GM12875 (cell line): ENCODE data around the gene LALBA.
A peak's percentile ranks its signal among the peaks of the same experiment; 100 is the strongest.

Experiments used
- H3K4me3 ChIP-seq: one replicate; pipeline ENCODE4 v1.5.1; 2011; ENCODE audit warnings: low read depth, low read length, control low read depth
- TF ChIP-seq, protein P1 (sequence below): IDR thresholded peaks from 2 replicates; pipeline ENCODE4 v1.5.1; 2011; ENCODE audit warnings: low read depth, mild to moderate bottlenecking, control low read depth, inconsistent platforms, low read length, moderate library complexity, borderline replicate concordance; ENCODE audit not compliant: insufficient read depth

Gene LALBA

DNA sequence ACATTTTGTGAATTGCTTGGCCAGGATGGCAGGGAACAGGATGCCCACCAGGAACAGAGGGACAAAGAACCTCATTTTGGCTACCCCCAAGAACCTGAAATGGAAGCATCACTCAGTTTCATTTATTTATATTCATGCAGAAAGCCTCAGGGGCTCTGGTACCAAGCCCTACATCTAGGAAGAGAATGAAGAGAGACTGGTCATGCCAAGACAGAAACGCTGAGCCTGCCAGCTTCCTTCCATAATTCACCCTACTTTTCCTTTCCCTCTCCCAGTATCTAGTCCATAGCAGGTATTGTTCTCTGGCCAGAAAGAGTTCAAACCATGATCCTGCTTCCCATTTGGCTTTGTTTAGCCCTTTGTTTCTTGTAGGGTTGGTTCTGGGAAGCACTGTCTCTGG is at the start of gene LALBA:
TSS of gene LALBA (minus strand) at position 101 of the 400 bp plus-strand sequence. CDS start at position 75, 26 bp downstream.
- no peak within 1 kb of the TSS for H3K4me3 ChIP-seq
- TF ChIP-seq, protein P1, sequence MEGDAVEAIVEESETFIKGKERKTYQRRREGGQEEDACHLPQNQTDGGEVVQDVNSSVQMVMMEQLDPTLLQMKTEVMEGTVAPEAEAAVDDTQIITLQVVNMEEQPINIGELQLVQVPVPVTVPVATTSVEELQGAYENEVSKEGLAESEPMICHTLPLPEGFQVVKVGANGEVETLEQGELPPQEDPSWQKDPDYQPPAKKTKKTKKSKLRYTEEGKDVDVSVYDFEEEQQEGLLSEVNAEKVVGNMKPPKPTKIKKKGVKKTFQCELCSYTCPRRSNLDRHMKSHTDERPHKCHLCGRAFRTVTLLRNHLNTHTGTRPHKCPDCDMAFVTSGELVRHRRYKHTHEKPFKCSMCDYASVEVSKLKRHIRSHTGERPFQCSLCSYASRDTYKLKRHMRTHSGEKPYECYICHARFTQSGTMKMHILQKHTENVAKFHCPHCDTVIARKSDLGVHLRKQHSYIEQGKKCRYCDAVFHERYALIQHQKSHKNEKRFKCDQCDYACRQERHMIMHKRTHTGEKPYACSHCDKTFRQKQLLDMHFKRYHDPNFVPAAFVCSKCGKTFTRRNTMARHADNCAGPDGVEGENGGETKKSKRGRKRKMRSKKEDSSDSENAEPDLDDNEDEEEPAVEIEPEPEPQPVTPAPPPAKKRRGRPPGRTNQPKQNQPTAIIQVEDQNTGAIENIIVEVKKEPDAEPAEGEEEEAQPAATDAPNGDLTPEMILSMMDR, result no peak

DNA sequence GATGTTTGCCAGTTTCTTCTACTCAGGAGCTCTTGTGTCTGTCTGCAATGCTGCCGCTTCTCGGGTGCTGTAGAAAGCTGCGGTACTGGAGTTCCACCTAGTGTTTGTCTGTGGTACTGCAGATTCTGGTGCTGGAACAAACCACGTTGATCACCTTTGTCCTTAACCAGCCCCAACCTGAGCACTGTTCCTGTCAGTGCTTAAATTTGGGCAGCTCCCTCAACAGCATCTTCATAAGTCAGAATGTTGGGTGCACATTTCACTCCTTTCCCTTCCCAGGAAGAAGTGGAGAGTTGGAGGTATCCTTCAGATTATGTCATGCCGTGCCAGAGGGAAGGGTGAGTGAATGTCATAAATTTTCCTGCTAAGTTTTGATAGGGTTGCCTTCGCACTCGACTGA is 48.7 kb upstream of the LALBA start:
- H3K4me3 ChIP-seq, result no peak overlapping the region
- TF ChIP-seq, protein P1, result peak; percentile 98

DNA sequence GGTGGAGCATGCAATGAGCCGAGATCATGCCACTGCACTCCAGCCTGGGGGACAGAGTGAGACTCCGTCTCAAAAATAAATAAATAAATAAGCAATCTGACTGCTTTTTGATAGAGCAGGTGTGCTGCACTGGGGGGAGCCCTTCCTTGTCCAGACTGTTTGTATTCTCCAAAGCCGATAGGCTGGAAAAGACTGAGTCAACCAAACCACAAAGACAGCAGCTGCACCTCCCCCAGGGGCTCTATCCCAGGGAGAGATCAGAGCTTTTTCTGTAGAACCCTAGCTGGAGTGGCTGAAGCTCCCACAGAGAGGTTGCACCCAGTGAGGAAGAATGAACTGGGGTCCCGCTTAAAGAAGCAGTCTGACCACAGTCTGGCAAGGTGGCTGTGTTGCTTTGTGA is 45.8 kb upstream of the LALBA start:
- TF ChIP-seq, protein P1, result no peak
- H3K4me3 ChIP-seq, result no peak overlapping the region

DNA sequence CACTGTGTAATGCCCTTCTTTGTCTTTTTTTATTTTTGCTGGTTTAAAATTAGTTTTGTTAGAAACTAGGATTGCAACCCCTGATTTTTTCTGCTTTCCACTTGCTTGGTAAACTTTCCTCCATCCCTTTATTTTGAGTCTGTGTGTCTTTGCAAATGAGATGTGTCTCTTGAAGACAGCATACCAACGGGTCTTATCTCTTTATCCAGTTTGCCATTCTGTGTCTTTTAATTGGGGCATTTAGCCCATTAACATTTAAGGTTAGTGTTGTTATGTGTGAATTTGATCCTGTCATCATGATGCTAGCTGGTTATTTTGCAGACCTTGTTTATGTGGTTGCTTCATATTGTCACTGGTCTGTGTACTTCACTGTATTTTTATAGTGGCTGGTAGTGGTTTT is 43.5 kb upstream of the LALBA start:
- no peak overlapping the region for H3K4me3 ChIP-seq
- TF ChIP-seq, protein P1, result no peak

DNA sequence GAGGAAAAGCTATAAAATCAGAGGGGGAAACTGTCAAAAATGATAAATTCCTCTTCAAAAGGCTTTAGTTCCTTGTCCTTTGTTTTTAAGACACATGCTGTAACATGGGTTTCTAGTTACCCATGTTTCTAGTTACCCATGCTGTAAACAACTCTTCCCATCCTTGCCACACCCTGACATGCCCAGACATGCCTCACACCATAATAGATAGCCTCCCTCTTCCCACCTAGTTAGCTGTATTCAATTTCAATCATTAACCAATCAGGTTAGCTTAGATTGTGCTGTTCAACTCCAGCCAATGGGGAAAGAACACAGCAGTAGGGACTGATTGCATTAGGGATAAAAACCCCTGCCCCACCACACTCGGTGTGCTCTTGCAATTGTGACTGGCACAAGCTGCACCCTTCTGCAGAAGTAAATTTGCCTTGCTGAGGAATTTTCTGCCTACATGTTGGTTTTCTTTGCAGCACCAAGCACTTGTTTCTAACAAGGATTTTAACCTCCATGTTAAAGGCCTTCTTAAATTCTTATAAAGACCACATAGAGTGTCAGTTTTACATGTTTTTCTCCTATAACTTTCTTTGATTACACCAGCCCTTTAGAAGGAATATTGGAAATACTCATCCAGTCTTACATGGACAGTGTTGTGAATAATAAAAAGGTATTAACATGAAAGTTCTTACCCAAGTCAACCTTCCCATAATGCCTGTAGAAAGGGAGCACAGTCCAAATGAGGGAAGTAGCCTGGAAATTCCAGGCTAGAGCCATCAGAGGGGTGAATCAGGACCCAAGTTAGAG is 32.5 kb upstream of the LALBA start:
- H3K4me3 ChIP-seq, result no peak overlapping the region
- TF ChIP-seq, protein P1, result no peak

DNA sequence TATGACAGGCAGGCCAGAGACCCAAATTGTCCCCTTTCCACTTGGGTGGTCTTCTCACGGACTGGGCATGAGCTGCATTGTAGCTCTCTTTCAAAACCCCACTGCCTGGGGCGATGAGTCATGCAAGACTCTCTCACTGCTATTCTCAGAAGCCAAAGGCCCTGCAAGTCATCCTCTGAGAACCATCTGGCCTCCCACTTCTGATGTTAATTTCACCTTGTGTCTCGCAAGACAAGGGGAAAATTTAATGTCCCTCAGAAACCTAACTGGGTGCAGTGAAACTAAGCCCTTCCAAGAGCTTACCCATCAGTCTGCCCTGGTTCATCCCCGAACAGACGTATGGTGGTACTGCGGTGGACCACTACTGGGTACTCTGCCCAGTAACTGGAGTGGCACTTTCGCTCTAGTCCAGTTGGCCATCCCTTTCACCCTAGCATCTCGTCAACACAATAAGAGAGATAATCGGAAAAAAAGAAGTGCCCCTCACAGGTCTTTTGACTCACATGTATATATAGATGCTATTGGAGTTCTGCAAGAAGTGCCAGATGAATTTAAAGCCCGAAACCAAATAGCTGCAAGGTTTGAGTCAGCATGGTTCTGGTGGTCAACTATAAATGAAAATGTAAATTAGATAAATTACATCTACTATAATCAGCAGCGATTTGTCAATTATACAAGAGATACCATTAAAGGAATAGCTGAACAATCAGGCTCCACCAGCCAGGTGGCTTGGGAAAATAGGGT is 31.3 kb upstream of the LALBA start:
- TF ChIP-seq, protein P1, result no peak

More for the DNA sequence above, 31.3 kb upstream of the LALBA start:
- H3K4me3 ChIP-seq, result no peak overlapping the region
